Measurements from ENCODE around the gene PGRMC2. TPM values are rescaled to one million over a fixed set of nuclear protein-coding genes. Genes with fewer than 3 reads are reported as not detected.

The PGRMC2 gene
- total RNA-seq, 1 donor from 2014 or later: 28.2 TPM

DNA sequence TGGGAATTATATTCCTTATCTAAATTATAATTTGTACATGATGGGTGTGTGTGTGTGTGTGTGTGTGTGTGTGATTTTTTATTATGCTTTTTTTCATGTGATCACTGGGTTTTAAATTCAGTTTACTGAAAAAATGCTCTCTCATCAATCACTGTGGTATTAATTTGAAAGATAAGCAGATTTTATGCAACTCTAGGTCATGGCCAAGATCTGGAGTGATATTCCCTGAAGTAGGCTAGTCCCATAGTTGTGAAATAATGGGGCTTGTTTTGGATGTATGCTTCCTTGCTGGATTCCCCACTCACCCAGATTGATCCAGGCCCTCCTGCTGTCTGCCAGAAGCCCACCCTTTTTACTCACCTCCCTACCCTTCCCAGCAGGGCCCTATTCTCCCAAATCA, 22.0 kb upstream of the PGRMC2 start:
- H3K36me3 Mint-ChIP-seq (ENCODE audit: unreplicated experiment): no peaks in the 10 kb centered on the region
- TF ChIP-seq CTCF (IDR thresholded peaks at IDR 0.05; ENCODE audit: partially characterized antibody, unreplicated experiment): no peak
- no peak for DNase-seq
- no peaks in the 10 kb centered on the region for H3K9me3 Mint-ChIP-seq (ENCODE audit: unreplicated experiment)
- H3K27me3 Mint-ChIP-seq (ENCODE audit: unreplicated experiment): no peaks in the 10 kb centered on the region
- no peak overlapping the region for H3K27ac Mint-ChIP-seq (ENCODE audit: unreplicated experiment)
- H3K4me3 Mint-ChIP-seq (ENCODE audit: unreplicated experiment): no peak overlapping the region
- H3K4me1 Mint-ChIP-seq (ENCODE audit: low read depth, unreplicated experiment): peaks cover 10% of the 10 kb centered on the region

- no peaks in the 10 kb centered on the region for H3K9me3 Mint-ChIP-seq (ENCODE audit: unreplicated experiment)
- no peak overlapping the region for H3K27ac Mint-ChIP-seq (ENCODE audit: unreplicated experiment)
- no peak for DNase-seq
- no peak for TF ChIP-seq CTCF (IDR thresholded peaks at IDR 0.05; ENCODE audit: partially characterized antibody, unreplicated experiment)
- H3K36me3 Mint-ChIP-seq (ENCODE audit: unreplicated experiment): no peaks in the 10 kb centered on the region
- H3K4me3 Mint-ChIP-seq (ENCODE audit: unreplicated experiment): no peak overlapping the region
- peaks cover 10% of the 10 kb centered on the region for H3K4me1 Mint-ChIP-seq (ENCODE audit: low read depth, unreplicated experiment)
- no peaks in the 10 kb centered on the region for H3K27me3 Mint-ChIP-seq (ENCODE audit: unreplicated experiment)
Observed at GRCh38 chr4:128308986-128309385, 21.4 kb upstream of the PGRMC2 start.

DNA sequence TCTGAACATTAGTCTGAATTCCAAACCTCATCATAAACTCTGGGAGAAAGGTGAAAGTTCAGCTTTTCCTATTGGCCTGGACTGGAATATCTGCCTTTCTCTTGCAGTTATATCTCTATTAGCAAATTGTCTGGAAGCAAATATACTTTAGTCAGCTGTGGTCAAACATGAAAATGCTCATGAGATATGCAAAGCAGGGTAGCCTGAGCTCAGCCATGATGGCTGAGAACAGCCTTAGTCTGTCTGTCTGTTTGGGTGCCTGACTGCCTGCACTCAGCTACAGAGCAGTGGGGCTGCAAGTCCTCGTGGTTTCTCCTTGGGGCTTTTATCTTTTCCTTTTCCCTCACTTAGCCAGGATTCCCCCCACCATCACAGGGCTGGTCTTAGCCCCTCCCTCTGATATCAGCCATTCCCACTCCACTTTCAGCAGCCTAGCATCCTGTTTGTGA, 19.5 kb upstream of the PGRMC2 start:
- DNase-seq: no peak
- Mint-ChIP-seq H3K4me1 (ENCODE audit: low read depth, unreplicated experiment) (peaks cover 10% of the 10 kb centered on the region), H3K4me3 (ENCODE audit: unreplicated experiment) (no peak overlapping the region), H3K27me3 (ENCODE audit: unreplicated experiment) (no peaks in the 10 kb centered on the region), H3K27ac (ENCODE audit: unreplicated experiment) (no peak overlapping the region), H3K36me3 (ENCODE audit: unreplicated experiment) (no peaks in the 10 kb centered on the region), H3K9me3 (ENCODE audit: unreplicated experiment) (no peaks in the 10 kb centered on the region)
- TF ChIP-seq CTCF (IDR thresholded peaks at IDR 0.05; ENCODE audit: partially characterized antibody, unreplicated experiment): no peak

GRCh38 chr4:128305942-128306341, 18.3 kb upstream of the PGRMC2 start:
- Mint-ChIP-seq H3K4me1 (ENCODE audit: low read depth, unreplicated experiment) (peaks cover 10% of the 10 kb centered on the region), H3K4me3 (ENCODE audit: unreplicated experiment) (no peak overlapping the region), H3K9me3 (ENCODE audit: unreplicated experiment) (no peaks in the 10 kb centered on the region), H3K36me3 (ENCODE audit: unreplicated experiment) (no peaks in the 10 kb centered on the region), H3K27ac (ENCODE audit: unreplicated experiment) (no peak overlapping the region), H3K27me3 (ENCODE audit: unreplicated experiment) (no peaks in the 10 kb centered on the region)
- no peak for TF ChIP-seq CTCF (IDR thresholded peaks at IDR 0.05; ENCODE audit: partially characterized antibody, unreplicated experiment)
- DNase-seq: no peak

- Mint-ChIP-seq H3K27me3 (ENCODE audit: unreplicated experiment) (no peaks in the 10 kb centered on the region), H3K27ac (ENCODE audit: unreplicated experiment) (no peak overlapping the region), H3K36me3 (ENCODE audit: unreplicated experiment) (no peaks in the 10 kb centered on the region), H3K4me1 (ENCODE audit: low read depth, unreplicated experiment) (no peaks in the 10 kb centered on the region), H3K4me3 (ENCODE audit: unreplicated experiment) (no peak overlapping the region), H3K9me3 (ENCODE audit: unreplicated experiment) (no peaks in the 10 kb centered on the region)
- DNase-seq: no peak
- TF ChIP-seq CTCF (IDR thresholded peaks at IDR 0.05; ENCODE audit: partially characterized antibody, unreplicated experiment): no peak
Observed at GRCh38 chr4:128303986-128304385, 16.4 kb upstream of the PGRMC2 start.
